Measurements from ENCODE around the gene ACIN1. TPM values are rescaled to one million over a fixed set of nuclear protein-coding genes. Genes with fewer than 3 reads are reported as not detected.
A peak's percentile ranks its signal among the peaks of the same experiment; 100 is the strongest.

The ACIN1 gene
- total and polyA plus RNA-seq, 2 of the 13 experiments (the other 11 are each of a cell fraction or from before 2014, with no cell fraction given) = 165 to 183 TPM

DNA sequence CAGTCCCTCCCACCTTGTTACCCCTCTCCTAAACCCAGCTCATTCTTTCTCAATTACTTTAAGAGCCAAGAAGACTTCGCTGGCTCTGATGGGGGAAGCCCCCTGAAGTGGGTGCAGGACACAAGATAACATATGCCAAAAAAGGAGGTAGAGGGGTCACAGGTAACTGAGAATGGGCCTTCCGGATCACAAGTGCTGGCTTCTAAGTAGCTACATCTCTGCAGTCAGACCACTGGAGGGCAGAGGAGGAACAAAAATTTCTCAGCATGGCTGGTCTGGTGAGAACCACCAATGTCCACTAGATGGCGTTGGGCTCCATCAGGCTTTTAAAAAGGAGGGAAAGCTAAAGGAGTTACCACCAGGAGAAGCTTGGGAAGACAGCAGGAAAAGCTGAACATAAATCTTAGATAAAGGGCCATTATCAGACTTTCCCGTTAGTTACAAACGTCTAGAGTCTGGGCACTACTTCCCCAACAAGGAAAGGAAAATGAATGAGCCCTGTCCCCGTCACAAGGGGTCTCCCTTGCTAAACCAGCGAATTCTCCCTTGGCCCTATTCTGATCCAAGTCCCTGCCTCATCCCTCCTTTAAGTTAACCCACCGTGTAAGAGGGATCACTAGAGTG lies 26.0 kb downstream of the ACIN1 start (continued):
- no peak for TF ChIP-seq TBX2 (CRISPR knock-in tag; IDR thresholded peaks at IDR 0.05; ENCODE audit: borderline replicate concordance)
- TF ChIP-seq BCLAF1 (IDR thresholded peaks at IDR 0.05) = no peak
- no peak for TF ChIP-seq SATB2 (CRISPR knock-in tag; IDR thresholded peaks at IDR 0.05)
- no peak for TF ChIP-seq IKZF1 (IDR thresholded peaks at IDR 0.05)
- no peak for TF ChIP-seq ZNF432 (CRISPR knock-in tag; IDR thresholded peaks at IDR 0.05; ENCODE audit: borderline replicate concordance)
- TF ChIP-seq HHEX (CRISPR knock-in tag; IDR thresholded peaks at IDR 0.05) = no peak
- peak; percentile 88; the same call in 1 of the 2 replicates for TF ChIP-seq KDM4B (CRISPR knock-in tag; IDR thresholded peaks at IDR 0.05)
- TF ChIP-seq RFX5 (IDR thresholded peaks at IDR 0.05; ENCODE audit: low read depth, low read length) = no peak
- 0 out of 2 replicates have a peak, but pooled peaks have one; percentile 46 for TF ChIP-seq ZNF343 (CRISPR knock-in tag; IDR thresholded peaks at IDR 0.05)
- no peak; the same call in 1 of the 2 replicates for TF ChIP-seq TAF1 (CRISPR knock-in tag; IDR thresholded peaks at IDR 0.05)
- no peak for TF ChIP-seq HOXA7 (CRISPR knock-in tag; IDR thresholded peaks at IDR 0.05)
- peak; percentile 80 for TF ChIP-seq KAT8 (CRISPR knock-in tag; IDR thresholded peaks at IDR 0.05)
- no peak for TF ChIP-seq UBTF (CRISPR knock-in tag; IDR thresholded peaks at IDR 0.05)
- TF ChIP-seq, protein P1, sequence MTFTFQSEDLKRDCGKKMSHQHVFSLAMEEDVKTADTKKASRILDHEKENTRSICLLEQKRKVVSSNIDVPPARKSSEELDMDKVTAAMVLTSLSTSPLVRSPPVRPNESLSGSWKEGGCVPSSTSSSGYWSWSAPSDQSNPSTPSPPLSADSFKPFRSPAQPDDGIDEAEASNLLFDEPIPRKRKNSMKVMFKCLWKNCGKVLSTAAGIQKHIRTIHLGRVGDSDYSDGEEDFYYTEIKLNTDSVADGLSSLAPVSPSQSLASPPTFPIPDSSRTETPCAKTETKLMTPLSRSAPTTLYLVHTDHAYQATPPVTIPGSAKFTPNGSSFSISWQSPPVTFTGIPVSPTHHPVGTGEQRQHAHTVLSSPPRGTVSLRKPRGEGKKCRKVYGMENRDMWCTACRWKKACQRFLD (CRISPR knock-in tag; IDR thresholded peaks at IDR 0.05; ENCODE audit: borderline replicate concordance) = no peak
- no peak for TF ChIP-seq ARHGAP35 (CRISPR knock-in tag; IDR thresholded peaks at IDR 0.05; ENCODE audit: borderline replicate concordance)
- no peak for TF ChIP-seq HMG20A (CRISPR knock-in tag; IDR thresholded peaks at IDR 0.05; ENCODE audit: borderline replicate concordance)
- peak; percentile 57; the same call in 1 of the 2 replicates for TF ChIP-seq ZFX (CRISPR knock-in tag; IDR thresholded peaks at IDR 0.05; ENCODE audit: low read depth)
- TF ChIP-seq, protein P2, sequence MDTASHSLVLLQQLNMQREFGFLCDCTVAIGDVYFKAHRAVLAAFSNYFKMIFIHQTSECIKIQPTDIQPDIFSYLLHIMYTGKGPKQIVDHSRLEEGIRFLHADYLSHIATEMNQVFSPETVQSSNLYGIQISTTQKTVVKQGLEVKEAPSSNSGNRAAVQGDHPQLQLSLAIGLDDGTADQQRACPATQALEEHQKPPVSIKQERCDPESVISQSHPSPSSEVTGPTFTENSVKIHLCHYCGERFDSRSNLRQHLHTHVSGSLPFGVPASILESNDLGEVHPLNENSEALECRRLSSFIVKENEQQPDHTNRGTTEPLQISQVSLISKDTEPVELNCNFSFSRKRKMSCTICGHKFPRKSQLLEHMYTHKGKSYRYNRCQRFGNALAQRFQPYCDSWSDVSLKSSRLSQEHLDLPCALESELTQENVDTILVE (CRISPR knock-in tag; IDR thresholded peaks at IDR 0.05) = peak; percentile 93; the same call in 1 of the 2 replicates
- TF ChIP-seq, protein P3, sequence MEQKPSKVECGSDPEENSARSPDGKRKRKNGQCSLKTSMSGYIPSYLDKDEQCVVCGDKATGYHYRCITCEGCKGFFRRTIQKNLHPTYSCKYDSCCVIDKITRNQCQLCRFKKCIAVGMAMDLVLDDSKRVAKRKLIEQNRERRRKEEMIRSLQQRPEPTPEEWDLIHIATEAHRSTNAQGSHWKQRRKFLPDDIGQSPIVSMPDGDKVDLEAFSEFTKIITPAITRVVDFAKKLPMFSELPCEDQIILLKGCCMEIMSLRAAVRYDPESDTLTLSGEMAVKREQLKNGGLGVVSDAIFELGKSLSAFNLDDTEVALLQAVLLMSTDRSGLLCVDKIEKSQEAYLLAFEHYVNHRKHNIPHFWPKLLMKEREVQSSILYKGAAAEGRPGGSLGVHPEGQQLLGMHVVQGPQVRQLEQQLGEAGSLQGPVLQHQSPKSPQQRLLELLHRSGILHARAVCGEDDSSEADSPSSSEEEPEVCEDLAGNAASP (CRISPR knock-in tag; IDR thresholded peaks at IDR 0.05; ENCODE audit: borderline replicate concordance) = peak; percentile 69
- no peak for TF ChIP-seq ZC3H4 (CRISPR knock-in tag; IDR thresholded peaks at IDR 0.05; ENCODE audit: borderline replicate concordance)
- TF ChIP-seq ZNF143 (CRISPR knock-in tag; IDR thresholded peaks at IDR 0.05) = 0 out of 2 replicates have a peak, but pooled peaks have one; percentile 46

Data from HepG2 (cell line).